Stimulated activated CD4-positive, alpha-beta T cell treated with anti-CD3 and anti-CD28 coated beads, TNF-alpha, amount 100 ng/mL, for 48 hours (primary cell): Measurements from ENCODE around the gene RPP40.

Experiments
- DNase-seq, 3 donors: peaks; one replicate each; pipeline ENCODE4 v3.0.0-alpha.2; 2020; ENCODE audit warnings: low read depth in 3 of 3

RPP40 gene

GRCh38 chr6:4970739-4971395, 33.0 kb downstream of the RPP40 start:
- no peak for DNase-seq

- DNase-seq: no peak
Measured at GRCh38 chr6:4969609-4970285, 34.1 kb downstream of the RPP40 start.

DNA sequence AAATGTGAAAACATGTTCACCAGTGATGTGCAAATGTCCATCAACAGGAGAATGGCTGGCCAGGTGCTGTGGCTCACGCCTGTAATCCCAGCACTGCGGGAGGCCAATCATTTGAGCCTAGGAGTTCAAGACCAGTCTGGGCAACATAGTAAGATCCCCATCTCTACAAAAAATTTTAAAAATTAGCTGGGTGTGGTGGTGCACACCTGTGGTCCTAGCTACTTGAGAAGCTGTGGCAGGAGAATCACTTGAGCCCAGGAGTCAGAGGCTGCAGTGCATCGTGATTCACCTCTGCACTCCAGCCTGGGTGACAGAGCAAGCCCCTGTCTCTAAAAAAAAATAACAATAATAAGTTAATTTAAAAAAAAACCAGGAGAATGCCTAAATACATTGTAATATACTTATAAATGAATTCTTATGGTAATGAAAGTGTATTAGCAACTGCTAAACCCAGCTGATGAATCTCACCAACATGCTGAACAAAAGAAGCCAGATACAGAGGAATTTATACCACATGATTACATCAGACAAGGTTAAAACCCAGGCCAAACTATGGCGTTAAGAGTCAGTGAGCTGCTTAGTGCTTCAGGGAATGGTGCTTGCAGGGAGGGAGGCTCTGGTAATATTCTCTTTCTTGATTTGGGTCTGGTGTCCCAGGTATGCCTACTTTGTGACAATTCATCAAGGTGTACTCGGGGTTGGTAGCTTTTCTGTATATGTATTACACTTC, 36.4 kb downstream of the RPP40 start:
- no peak for DNase-seq

DNA sequence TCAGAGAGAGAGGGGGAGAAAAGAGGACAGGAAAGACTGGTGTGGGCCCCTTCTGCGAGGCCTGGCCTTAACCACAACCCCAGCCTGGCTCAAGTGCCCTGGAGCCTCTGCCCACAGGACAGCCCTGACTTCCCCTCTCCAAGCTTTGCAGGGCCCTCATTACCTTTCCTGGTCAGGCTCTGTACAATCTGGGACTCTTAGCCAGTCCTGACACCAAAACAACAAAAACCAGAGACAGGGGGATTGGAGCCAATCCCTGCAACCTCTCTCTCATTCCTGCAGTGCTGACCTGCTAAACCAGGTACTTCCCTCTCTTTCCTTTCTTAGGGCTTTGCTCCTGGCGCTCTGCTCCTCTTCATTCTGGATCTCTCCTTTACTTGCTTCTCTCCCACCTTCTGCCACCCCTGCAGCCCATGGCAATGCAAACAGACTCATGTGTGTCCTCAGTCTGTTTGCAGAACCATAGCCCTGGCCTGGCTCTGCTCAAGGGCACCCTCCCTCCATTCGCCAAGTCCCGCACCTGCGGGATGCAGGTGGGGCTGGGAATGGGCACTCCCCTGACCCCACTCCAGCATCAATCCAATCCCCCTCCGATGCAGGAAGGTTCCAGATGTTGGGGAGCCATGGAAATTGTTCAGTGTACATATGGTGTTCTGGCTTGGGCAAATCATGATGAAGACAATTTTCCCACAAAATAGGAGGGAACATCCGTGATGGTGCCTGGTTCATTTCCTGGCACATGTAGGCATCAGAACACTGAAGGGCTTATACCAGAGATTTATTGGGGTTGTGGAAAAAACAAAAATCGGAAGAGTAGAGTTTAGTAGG, 38.1 kb downstream of the RPP40 start:
- no peak for DNase-seq

GRCh38 chr6:4964675-4965561, 38.9 kb downstream of the RPP40 start:
- no peak for DNase-seq

DNA sequence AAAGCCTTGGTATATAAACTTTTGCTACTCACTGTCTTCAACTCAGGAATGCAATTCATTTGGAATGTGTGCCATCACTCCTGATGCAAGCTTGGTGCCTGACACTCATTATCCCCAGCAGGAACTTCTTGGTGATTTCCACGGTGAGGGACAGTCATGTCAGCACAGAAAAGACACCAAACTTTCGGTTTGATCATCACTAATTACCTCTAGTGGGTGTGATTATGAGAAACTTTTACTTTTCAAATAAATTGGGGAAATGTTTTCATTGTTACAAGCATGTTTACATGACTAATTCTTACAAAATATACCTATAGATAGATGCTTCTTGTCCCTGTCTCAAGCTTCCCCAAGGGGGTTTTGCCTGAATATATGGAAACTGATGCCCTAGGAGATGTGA, 40.9 kb downstream of the RPP40 start:
- DNase-seq: no peak

- no peak for DNase-seq
Measured at GRCh38 chr6:4961322-4962168, 42.3 kb downstream of the RPP40 start.

DNA sequence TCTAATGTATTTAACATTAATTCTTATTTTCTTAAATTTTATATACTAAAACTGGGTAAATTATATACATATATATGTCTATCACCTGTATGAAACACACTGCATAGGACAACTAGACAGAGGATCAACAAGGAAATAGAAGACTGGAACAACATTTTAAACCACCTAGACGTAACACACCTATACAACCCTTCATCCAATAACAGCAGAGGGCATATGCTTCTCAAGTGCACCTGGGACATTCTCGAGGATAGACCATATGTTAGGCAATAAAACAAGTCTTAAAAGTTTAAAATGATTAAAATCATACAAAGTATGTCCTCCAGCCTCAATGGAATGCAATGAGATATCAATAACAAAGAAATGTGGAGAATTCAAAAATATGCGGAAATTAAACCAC, 45.2 kb downstream of the RPP40 start:
- no peak for DNase-seq

GRCh38 chr6:4957521-4958231, 46.2 kb downstream of the RPP40 start:
- DNase-seq: no peak

DNA sequence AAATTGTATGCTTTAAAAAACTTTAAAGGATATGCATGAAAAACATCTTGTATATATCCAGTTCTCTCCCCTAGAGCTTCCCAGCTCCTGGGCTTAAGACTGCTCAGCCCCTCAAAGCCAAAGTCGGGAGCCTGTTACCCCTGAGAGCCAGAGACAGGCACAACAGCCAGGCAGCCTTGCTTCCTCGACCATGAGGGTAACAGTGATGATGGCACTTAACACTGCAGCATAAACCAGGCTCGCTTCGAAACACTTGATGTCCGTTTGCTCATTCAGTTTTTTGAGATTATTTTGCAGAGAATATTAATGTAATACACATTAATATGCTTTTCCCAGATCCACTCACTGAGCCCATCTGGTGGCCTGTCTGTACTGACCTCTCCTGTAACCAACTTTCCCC, 47.2 kb downstream of the RPP40 start:
- no peak for DNase-seq

DNA sequence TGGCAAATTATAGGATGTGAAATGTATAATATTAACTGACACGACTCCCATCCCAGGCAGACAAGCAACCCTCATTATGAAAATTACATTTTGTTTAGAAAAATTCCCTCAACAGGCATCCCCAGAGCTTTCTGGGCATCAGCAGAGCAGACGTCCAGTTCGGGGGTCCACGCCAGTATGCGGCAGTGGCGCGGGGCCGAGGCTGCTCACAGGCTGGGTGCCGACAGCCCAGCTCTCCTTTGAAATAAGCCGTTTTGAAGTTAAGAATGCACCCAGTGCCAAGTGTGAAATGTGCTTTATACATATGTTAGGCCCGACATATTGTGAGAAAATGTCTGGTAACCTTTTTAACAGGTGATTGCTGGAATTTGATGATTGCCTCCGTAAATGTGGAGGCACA, 50.4 kb downstream of the RPP40 start:
- no peak for DNase-seq

GRCh38 chr6:4950836-4951533, 52.9 kb downstream of the RPP40 start:
- no peak for DNase-seq

DNA sequence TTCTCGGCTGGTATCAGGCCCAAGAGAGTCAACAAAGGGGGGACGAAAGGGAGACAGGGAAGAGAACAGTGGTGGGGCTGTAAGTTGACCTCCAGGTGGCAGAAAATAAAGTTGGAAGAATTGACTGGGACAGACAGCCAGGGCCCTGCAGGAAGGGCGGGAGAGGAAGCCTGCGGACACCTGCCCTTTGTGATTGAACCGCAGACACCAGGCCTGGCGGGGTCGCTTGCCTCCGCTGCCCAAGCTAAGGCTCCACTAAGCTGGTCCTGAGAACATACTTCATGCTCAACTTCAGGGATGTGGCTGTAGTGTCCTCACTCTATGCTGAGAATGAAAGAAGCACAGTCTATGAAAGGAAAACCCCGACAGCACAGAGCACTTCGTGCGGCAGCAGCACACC, 53.8 kb downstream of the RPP40 start:
- no peak for DNase-seq

DNA sequence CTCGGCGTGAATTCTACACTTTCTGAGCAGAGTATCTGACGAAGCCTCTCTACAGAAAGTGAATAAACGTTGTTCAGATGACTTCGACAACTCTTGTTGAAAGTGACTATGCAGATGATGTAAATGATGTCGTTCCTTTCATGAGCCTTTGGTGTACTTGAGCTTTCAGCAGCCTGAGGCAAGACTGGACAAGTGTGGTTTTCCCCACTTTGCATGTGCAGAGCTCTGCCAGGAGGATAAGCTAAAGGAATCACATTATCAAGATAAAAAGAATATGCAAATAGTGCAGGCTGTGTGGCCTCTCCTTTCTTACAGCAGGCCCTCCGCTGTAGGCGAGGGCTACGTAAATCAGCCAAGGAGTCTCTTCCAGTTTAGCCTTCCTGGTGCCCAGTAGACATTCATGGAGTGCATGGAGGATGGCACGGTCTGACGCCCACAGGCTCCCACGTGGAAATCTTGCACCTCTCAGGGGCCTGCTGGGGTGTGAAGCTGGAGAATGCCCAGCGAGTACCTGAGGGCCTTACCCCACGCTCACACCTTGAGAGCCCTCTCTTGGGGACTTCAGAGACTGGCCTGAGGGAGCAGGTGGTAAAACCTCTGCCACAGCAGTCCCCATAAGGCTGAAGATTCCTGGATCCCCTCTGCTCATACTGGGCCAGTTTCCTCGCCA, 54.9 kb downstream of the RPP40 start:
- DNase-seq: no peak

DNA sequence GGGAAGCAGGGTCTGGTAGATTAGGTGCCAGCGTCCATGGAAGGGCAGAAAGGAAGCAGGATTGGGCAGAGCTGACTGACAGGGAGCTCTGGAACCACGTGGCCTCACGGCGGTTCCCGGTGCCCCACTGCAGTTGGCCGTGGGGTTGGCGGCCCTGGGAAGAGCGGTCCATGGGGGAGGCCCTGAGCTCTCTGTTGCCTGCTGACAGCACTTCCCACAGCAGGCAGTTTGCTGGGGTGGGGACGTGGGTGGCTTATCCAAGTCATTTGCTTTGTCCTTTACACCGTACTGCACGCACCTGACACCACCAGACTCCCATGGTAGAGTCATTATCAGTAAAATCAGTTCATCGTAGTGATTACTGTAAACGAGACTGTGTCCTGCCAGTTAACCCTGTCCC, 56.1 kb downstream of the RPP40 start:
- DNase-seq: no peak

DNA sequence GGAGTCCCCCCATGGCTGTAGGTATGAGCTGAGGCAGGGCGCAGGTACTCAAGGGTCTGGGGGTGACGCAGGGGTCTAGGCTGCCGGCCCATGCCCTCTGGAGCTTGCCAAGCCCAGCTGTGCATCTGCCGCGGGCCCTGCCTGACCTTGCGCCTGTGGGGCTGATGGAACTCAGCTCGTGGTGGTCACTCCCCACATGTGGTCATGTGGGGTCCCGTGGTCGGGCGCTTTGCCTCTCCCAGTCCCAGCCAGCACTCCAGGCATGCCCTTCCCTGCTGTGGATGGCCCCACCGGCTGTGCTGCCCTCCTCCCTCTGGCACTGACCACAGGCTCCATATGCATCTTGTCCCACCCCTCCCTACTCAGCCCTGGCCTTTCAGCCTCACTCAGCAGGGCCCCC, 57.3 kb downstream of the RPP40 start:
- DNase-seq: no peak
